ENCODE data around the gene MAGEF1.
A peak's percentile ranks its signal among the peaks of the same experiment; 100 is the strongest.

The MAGEF1 gene, protein sequence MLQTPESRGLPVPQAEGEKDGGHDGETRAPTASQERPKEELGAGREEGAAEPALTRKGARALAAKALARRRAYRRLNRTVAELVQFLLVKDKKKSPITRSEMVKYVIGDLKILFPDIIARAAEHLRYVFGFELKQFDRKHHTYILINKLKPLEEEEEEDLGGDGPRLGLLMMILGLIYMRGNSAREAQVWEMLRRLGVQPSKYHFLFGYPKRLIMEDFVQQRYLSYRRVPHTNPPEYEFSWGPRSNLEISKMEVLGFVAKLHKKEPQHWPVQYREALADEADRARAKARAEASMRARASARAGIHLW

DNA sequence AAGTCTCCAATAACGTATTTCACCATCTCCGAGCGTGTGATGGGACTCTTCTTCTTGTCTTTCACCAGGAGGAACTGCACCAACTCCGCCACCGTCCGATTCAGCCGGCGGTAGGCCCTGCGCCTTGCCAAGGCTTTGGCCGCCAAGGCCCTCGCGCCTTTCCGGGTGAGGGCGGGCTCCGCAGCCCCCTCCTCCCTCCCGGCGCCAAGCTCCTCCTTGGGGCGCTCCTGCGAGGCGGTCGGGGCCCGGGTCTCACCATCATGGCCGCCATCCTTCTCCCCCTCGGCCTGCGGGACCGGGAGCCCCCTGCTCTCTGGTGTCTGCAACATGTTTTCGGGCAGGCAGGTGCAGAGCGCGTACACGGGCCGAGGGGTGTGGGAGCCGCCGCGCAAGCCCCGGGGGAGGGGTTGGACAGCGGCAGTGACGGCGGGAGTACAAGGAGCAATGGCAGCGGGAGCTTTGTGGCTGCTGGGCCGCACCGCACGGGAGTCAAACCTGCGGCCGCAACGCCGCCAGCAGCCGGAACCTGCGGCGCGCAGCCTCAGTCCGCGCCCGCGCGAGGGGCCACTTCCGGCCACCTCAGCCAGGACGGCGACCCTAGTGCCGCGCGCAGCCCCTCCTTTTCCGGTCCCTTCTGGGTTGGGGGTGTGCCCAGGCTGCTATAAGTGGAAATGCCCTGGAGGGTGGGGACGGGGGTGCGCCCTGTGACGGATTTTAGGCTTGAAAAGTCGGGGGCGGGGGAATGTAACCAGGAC, at the start of gene MAGEF1:
MAGEF1 (minus strand) TSS at position 572 of the 755 bp plus-strand sequence; CDS start at position 329, 243 bp downstream.
- peak; percentile 79 for DNase-seq

DNA sequence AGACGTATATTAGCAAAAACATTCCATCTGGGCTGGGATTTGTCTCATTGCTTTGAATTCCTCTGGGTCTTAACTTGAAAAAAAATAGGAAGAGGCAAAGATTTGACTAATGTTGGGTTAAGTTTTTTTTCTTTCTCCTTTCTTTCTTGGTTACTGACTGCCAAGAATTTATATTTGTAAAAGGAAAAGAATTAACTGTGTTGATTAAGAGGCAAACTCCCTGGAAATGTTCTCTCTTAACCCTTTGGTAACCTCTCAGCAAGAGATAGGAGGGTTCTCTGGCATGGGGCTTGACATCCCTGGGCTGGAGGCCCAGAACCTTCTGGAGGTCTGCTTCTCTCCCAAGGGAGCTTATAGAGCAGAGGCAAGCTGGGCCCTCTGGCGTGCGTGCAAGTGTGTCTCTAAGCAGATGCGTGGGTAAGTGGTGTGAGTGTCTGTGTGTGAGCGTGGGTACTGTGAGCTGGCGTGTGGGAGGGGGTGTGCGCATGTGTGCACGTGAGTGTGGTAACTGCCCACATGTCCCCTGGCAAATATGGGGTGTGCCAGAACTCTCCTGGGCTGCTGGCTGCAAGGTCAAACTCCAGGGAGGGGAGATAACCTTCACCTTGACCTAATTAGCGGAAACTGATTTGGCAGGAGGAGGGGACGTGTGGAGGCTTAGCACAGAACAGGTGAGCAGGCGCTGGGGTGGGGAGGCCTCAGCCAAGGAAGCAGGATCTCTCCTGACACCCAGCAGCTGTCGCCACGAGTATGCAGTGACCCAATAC, 49.4 kb upstream of the MAGEF1 start:
- DNase-seq = no peak

- DNase-seq = no peak
Observed at GRCh38 chr3:184760337-184761074, 48.6 kb upstream of the MAGEF1 start.

DNA sequence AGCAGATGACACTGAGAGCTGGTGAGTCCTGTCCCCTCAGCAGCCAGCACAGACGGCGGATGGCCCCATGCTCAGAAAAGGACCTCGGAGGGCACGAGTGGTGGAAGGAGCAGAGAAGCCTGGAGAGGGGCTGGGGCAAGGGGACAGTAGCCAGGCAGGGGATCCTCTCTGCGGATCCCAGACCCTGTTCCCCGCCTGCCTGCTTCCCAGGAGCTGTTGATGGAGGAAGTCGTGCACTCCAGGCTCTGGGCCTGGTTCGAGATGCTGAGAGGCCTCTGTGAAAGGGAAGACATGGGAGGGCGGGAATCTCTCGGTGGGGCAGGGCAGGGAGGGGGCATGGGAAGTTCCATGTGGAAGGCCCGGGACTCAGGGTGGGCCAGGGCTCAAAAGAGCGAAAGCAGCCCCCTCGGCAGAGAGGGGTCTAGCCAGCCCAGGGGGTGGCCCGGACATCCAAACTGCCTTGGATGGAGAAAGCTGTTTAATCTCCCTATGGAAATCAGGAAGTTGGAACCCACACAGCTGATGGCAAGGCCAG, 47.9 kb upstream of the MAGEF1 start:
- no peak for DNase-seq

GRCh38 chr3:184758056-184758455, 46.2 kb upstream of the MAGEF1 start:
- DNase-seq = no peak

DNA sequence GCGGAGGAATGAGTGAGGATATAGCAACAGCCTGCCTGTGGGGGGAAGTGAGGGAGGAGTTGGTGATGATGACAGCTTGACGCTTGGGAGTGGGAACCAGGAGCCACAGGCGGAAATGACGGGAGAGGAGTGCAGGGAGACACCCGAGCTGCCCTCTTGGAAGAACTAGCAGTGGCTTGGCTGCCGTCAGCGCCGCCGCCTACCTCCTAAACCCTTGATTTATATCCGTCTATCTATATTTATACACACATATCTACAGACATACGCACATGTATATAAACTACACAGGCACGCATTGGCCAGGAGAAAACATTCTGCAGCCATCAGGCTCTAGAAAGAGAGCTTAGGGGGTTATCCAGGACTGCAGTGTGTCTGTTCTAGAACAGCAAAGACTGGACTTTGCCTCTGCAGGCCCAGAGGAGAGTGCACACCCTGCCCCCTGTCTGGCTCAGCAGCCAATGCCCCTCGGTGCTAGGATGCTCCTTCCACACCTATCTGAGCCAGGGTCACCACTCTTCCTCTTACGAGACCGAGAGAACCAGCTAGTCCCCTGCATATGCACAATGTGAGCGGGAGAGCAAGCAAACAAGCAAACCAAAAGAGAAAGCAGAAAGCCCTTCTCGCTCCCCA, 45.3 kb upstream of the MAGEF1 start:
- DNase-seq = no peak

- no peak for DNase-seq
Observed at GRCh38 chr3:184756151-184757021, 44.5 kb upstream of the MAGEF1 start.

DNA sequence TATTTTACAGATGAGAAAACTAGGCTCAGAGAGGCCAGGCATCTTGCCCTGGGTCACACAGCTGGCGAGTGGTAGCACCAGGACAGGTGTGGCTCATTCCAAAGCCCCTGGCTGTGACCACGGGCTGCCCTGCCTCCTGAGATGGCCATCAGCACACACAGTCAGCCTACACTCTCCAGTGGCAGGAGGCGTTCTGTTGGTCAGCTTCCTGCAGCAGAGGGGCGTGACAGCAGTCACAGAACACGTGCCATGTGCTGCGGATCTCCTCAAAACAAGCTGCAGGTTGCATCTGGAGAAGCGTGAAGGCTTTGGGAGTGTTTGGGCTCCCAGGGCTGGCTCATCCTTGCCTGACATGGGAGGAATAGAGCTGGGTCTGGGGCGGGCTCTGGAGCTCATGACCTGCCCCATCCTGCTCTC, 43.5 kb upstream of the MAGEF1 start:
- DNase-seq = no peak

- no peak for DNase-seq
Observed at GRCh38 chr3:184752361-184752760, 40.5 kb upstream of the MAGEF1 start.

- no peak for DNase-seq
Observed at GRCh38 chr3:184751204-184752040, 39.6 kb upstream of the MAGEF1 start.

GRCh38 chr3:184750349-184751083, 38.7 kb upstream of the MAGEF1 start:
- DNase-seq = no peak

DNA sequence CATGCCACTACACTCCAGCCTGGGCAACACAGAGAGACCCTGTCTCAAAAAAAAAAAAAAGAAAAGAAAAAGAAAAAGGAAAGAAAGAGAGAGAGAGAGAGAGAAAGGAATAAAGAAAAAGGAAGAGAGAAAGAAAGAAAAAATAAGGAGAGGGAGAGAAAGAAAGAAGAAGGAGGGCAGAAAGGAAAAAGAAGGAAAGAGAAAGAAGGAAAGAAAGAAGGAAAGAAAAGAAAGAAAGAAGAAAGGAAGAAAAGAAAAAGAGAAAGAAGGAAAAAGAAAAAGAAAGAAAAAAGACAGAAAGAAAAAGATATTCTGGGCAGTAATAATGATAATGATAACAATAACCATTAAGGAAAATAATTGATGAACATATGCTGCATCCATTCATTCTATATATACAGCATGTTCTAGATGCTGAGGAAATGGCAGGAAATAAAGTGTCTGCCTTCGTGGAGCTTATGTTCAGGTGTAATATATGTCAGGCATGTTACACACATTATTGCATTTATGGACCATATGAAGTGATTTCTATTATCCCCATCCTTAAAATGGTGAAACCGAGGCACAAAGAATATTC, 37.4 kb upstream of the MAGEF1 start:
- no peak for DNase-seq

DNA sequence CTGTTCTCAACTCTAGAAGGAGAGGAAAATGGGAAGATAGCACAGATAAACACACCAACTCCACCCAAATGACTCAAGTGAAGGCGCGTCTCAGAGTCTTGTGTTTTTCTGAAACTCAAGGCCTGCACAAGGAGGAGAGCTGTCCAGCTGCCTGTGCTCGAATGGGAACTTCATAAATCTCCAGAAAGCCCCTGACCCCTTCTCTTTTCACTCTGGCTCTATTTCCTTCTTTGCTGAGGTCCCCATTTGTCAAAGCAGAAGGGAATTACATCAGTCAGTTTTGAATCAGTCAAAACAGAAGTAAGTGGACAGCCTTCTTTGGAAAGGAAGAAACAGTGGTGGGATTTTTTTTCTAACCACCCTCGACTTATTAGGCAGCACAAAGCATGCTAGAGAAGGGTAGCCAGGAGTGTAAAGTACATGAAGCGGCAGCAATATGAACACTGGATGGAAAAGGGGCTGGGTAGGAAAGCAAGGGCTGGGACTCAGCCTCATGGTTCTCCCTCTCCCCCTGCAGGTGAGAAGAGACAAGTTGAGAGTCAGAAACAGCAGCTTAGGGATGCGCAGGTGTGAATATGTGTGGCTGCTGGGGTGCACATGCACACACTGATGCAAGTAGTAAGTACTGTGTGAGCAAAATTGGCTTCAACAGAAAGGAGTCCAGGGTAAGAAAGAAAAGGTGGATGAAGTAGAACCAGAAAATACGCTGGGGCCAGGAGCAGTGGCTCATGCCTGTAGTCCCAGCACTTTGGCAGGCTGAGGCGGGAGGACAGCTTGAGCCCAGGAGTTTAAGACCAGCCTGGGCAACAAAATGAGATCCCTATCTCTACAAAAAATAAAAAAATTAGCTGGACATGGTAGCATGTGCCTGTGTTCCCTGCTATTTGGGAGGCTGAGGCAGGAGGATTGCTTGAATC, 36.6 kb upstream of the MAGEF1 start:
- DNase-seq = no peak

DNA sequence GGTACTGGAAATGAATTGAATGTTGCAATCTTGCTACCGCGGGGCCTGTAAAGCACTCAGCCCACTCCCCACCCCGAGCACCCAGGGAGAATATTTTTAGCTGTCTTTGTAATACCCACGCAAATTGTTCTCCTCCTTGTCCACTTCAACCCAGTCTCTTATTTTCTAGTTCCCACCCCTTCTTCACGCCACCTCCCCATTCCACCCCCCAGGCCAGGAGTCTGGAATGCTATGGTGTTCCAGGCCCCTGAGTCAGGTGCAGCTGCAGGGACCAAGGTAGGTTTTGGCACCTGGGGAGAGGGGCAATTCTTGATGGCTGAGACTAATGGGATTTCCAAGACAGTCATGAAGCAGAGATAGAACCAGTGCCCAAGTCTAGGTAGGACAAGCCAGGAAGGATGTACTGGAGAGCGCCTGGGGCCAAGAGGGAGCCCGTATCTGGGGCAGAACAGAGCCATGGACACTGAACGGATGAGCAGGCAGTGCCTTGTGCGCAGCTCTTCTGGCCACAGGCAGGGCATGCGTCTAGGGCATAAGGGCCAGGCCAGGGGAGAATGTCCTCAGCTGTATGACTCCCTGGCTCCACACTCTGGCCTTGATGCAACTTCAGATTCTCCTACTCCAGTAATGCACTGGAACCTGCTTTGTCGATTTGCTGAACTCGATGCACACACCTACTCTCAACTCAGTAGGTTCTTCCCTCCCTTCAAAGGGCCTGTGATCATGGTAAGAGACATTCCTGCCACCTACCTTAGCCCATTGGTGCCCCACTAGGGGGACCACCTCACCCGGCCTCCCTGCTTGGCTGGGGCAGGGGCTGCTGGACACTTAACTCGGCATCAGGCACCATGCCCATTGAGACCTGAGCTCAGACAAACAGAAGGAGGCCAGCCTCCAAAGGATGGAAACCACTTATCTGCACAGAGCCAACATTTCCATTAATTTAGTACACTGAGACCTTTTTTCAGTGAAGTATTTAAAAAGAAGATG, 34.6 kb upstream of the MAGEF1 start:
- DNase-seq = no peak

DNA sequence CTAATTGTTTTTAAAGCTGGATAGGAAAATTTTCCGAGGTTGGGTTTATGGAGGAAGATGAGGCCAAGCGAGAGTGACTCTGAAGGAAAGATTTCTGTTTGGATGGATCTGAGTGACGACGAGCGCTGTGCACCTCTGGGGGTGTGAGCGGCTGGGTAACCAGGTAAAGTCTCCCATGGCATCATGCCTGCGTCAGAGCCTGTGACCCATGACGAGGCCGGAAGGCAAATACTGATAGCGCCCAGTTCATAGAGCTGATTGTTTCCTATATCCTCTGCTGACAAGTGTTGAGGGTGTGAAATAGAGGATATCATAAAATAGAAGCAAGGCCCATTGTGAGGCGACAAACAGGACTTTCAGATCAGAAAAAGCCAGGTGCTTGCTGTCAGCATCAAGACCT, 33.7 kb upstream of the MAGEF1 start:
- no peak for DNase-seq

- DNase-seq = no peak
Observed at GRCh38 chr3:184743248-184743647, 31.4 kb upstream of the MAGEF1 start.
